ENCODE measurements around the gene RABGAP1L. TPM values are rescaled to one million over a fixed set of nuclear protein-coding genes. Genes with fewer than 3 reads are reported as not detected.
"Not testable (repeated sequence)": the region's sequence is repeated elsewhere in the genome, so short reads cannot be mapped to it uniquely, and the experiment has no call there.

RABGAP1L gene
- total RNA-seq, 1 donor from 2014 or later = 59.6 TPM

- DNase-seq (ENCODE audit: low spot score) (no peak), ATAC-seq (no peak)
- intact Hi-C loops (cut with DNase I) = no loop called here
Observed at GRCh38 chr1:174828264-174828663, 668.9 kb downstream of the RABGAP1L start.

- no peak for ATAC-seq
- DNase-seq (ENCODE audit: low spot score) = no peak
- intact Hi-C loops (cut with DNase I) = no loop called here
Observed at GRCh38 chr1:174829990-174830389, 670.7 kb downstream of the RABGAP1L start.

GRCh38 chr1:174836543-174836942 is 677.2 kb downstream of the RABGAP1L start:
- ATAC-seq = no peak
- intact Hi-C loops (cut with DNase I) = no loop called here
- no peak for DNase-seq (ENCODE audit: low spot score)

- intact Hi-C loops (cut with DNase I) = no loop called here
- DNase-seq (ENCODE audit: low spot score) (no peak), ATAC-seq (no peak)
Observed at GRCh38 chr1:174837386-174837785, 678.1 kb downstream of the RABGAP1L start.

DNA sequence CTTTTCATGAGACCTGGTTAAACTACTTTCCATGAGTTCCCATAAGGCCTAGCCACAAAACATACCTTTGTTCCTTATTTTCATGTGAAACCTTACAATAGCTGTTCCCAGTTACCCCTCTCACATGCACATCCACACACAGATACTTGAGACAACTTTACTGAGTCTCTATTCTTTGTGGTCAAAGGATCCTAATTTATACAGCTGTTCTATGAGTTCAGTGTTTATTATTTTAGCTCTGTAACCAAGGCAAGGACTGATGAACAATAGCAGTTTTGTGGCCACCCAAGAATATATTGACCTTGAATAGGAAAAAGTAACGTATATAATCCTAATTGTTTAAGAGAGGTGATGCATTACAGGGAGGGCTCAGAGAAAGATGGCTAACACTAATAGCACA is 679.9 kb downstream of the RABGAP1L start:
- ATAC-seq = no peak
- intact Hi-C loops (cut with DNase I) = no loop called here
- no peak for DNase-seq (ENCODE audit: low spot score)

- DNase-seq (ENCODE audit: low spot score) = no peak
- intact Hi-C loops (cut with DNase I) = no loop called here
- no peak for ATAC-seq
Observed at GRCh38 chr1:174841747-174842146, 682.4 kb downstream of the RABGAP1L start.

- intact Hi-C loops (cut with DNase I); ATAC-seq; DNase-seq (ENCODE audit: low spot score): not testable (repeated sequence)
Observed at GRCh38 chr1:174848593-174849560, 689.6 kb downstream of the RABGAP1L start.

GRCh38 chr1:174850726-174851125 is 691.4 kb downstream of the RABGAP1L start:
- DNase-seq (ENCODE audit: low spot score) = no peak
- ATAC-seq = no peak
- intact Hi-C loops (cut with DNase I) = loop anchor here (5.0 kb wide), 1 partner anchor 818 kb away; no protein-coding TSS in a partner anchor

GRCh38 chr1:174858301-174858700 is 699.0 kb downstream of the RABGAP1L start:
- ATAC-seq = no peak
- intact Hi-C loops (cut with DNase I) = no loop called here

GRCh38 chr1:174870319-174870718 is 711.0 kb downstream of the RABGAP1L start:
- ATAC-seq (no peak), DNase-seq (ENCODE audit: low spot score) (no peak)
- intact Hi-C loops (cut with DNase I) = no loop called here

More at GRCh38 chr1:174858301-174858700, 699.0 kb downstream of the RABGAP1L start:
- no peak for DNase-seq (ENCODE audit: low spot score)

DNA sequence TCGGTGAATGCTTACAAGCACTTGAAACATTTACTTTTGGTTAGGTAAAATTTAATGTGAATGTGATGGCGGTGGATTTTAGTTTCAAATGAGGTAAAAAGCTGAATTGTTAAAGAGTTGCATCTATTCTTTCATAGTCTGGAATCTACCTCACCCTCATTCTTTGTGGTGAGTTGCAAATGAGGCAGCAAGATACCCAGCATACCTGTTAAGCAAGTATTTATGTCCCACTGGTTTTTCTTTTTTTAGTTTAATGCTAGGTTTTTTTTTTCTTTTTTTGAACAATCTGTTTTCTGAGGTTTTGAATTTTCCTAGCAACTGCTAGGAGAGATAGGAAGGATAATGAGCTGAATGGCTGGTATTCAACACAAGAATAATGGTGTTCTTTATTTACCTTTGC is 712.6 kb downstream of the RABGAP1L start:
- DNase-seq (ENCODE audit: low spot score) (no peak), ATAC-seq (no peak)
- intact Hi-C loops (cut with DNase I) = no loop called here

- DNase-seq (ENCODE audit: low spot score) (no peak), ATAC-seq (no peak)
- intact Hi-C loops (cut with DNase I) = no loop called here
Observed at GRCh38 chr1:174872615-174873058, 713.3 kb downstream of the RABGAP1L start.

DNA sequence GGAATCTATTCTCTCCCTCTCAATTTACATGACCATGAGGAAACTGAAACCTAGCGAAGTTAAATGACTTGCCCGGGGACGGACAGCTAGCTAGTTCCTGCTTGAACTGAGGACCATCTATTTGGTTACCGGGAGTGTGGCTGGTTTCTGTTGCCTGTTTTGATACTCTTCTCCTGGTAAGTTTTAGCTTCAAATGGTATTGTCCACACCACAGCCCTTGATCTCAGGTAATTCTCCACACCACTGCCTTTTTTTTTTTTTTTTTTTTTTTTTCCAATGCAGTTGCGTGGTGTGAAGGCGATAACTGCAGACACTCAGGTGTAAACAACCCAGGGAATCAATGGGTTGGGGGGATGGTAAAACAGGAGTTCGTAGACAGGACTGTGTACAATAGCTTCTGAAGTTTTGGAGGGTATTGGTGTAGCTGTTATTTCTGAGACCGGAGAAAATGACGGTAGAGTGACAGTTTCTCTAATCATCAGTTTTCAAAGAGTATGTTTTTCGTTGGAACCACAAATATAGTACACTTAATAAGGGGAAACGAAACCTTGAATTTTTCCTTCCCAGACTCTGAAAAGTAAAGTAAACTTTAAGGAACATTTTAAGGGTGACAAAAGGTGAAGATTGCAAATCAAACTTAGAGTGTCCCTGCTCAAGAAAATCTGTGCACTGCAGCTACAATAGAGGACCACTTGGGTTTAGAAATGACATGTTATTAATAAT is 715.2 kb downstream of the RABGAP1L start:
- intact Hi-C loops (cut with DNase I) = no loop called here
- ATAC-seq = peak; percentile 69
- no peak for DNase-seq (ENCODE audit: low spot score)

DNA sequence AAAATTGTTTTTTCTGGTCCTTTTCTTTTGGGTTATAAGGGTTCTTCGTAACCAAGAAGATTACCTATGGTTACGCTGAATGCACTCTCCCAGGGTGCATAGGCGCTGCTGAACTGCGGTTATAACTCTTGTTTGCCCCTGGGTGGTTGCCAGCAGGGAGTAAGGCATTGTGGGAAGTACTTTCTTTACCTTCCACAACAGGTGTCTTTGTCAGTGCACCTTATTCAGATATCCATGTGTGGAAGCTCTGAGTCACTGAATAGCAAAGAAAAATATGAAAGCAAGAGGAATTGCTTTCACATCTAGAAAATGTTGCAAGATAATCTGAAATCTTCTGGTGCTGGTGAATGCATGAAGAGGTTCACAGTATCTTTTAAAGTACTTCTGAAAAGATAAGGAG is 716.0 kb downstream of the RABGAP1L start:
- ATAC-seq (no peak), DNase-seq (ENCODE audit: low spot score) (no peak)
- intact Hi-C loops (cut with DNase I) = no loop called here

DNA sequence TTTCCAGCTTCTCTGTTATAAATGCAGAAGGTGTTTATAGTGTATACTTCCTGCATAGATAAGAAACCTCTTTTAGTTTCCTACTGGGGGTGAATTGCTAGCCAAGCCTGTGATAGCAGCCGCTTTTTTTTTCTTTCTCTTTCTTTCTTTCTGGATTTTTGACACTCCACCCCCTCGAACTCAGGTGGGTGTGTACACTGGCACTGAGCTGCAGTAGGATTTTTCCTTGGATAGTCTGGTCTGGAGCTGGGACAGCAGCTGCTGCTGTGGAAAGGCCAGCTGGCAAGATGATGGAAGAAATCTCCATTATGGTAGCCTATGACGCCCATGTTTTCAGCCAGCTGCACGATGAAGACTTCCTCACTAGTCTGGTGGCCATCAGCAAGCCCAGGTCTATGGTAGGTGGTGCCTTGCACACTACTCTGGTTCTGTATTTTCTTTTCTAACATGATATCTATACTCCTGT is 717.9 kb downstream of the RABGAP1L start:
- intact Hi-C loops (cut with DNase I) = no loop called here
- DNase-seq (ENCODE audit: low spot score) = no peak
- ATAC-seq = peak; percentile 72

DNA sequence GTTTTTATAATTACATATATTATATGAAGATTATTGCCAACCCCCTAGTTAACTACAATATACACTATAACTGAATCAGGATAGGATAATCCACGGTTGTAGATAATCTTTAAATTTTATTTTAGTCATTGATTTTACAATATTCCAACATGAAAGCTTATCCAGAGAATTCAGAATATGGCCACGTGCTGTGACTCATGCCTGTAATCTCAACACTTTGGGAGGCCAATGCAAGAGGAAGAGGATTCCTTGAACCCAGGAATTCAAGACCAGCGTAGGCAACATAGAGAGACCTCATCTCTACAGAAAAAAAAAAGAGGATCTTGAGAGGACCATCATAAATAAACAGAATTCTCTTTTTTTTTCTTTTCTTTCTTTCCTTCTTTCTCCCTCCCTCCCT is 720.9 kb downstream of the RABGAP1L start:
- intact Hi-C loops (cut with DNase I) = no loop called here
- DNase-seq (ENCODE audit: low spot score) = no peak

GRCh38 chr1:174883409-174883808 is 724.1 kb downstream of the RABGAP1L start:
- ATAC-seq = no peak
- intact Hi-C loops (cut with DNase I) = no loop called here
- DNase-seq (ENCODE audit: low spot score) = no peak

More for the DNA sequence above, 720.9 kb downstream of the RABGAP1L start:
- ATAC-seq = no peak

DNA sequence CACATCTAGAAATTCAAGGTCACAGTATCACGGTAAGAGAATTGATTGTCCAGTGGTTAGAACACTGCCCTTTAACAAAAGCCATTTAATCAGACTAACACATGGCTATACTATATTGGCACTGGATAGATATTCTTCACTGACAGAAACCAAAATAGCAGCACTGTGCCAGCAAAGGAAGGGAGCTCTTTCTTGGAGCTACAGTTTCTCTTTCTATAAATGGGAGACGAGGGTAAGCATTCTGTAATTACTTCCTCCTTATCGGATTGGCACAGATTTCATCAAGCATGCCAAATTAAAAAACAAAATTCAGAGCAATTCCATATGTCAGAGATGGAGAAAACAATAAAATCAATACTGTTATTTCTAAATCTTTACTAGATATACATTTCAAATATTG is 724.7 kb downstream of the RABGAP1L start:
- intact Hi-C loops (cut with DNase I) = no loop called here
- ATAC-seq (no peak), DNase-seq (ENCODE audit: low spot score) (no peak)

- DNase-seq (ENCODE audit: low spot score) (no peak), ATAC-seq (no peak)
- intact Hi-C loops (cut with DNase I) = no loop called here
Observed at GRCh38 chr1:174884566-174884965, 725.2 kb downstream of the RABGAP1L start.

GRCh38 chr1:174890024-174890423 is 730.7 kb downstream of the RABGAP1L start:
- intact Hi-C loops (cut with DNase I) = no loop called here
- ATAC-seq (no peak), DNase-seq (ENCODE audit: low spot score) (no peak)
